A549 (cell line): ENCODE measurements around the gene TMEM132D.

Experiments used
- CBX2 ChIP-seq: fragments of 200-600 bp; sonication (generic); IDR thresholded peaks from 2 replicates; pipeline ENCODE4 v1.6.1; 2016; ENCODE audit warnings: low read depth, mild to moderate bottlenecking, borderline replicate concordance
- CHD2 ChIP-seq: fragments of 150-350 bp; IDR thresholded peaks from 2 replicates; pipeline ENCODE4 v1.6.1; 2014; ENCODE audit warnings: low read length; ENCODE audit not compliant: partially characterized antibody

DNA sequence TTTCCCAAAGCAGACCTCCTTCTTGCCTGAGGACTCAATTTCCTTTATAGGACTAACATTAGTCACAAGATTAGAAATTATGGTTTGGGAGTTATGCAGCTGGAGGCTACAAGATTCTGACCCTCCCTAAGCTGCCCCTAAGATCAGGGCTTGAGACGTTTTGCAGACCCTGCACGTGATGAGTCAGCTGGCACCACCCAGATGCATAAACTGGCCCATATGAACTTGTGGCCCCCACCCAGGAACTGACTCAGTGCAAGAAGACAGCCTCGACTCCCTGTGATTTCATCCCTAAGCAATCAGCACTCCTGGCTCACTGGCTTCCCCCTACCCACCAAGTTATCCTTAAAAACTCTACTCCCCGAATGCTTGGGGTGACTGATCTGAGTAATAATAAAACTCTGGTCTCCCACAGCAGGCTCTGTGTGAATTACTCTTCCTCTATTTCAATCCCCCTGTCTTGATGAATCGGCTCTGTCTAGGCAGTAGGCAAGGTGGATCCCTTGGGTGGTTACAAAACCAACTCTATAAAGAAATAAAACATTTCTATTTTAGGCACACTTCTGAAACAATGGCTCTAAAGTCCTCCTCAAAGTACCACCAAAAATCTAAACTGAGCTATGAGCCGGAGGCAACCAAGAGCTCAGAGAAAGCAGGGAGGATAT, 233.4 kb downstream of the TMEM132D start:
- TF ChIP-seq CBX2: no peak
- no peak for TF ChIP-seq CHD2
